Activated T-cell treated with anti-CD3 and anti-CD28 coated beads for 48 hours (primary cell): ENCODE measurements around the gene PRDM4.

Experiments
- DNase-seq: peaks from one replicate; pipeline ENCODE4 v3.0.0-alpha.2; 2020; ENCODE audit warnings: low read depth

Gene PRDM4

DNA sequence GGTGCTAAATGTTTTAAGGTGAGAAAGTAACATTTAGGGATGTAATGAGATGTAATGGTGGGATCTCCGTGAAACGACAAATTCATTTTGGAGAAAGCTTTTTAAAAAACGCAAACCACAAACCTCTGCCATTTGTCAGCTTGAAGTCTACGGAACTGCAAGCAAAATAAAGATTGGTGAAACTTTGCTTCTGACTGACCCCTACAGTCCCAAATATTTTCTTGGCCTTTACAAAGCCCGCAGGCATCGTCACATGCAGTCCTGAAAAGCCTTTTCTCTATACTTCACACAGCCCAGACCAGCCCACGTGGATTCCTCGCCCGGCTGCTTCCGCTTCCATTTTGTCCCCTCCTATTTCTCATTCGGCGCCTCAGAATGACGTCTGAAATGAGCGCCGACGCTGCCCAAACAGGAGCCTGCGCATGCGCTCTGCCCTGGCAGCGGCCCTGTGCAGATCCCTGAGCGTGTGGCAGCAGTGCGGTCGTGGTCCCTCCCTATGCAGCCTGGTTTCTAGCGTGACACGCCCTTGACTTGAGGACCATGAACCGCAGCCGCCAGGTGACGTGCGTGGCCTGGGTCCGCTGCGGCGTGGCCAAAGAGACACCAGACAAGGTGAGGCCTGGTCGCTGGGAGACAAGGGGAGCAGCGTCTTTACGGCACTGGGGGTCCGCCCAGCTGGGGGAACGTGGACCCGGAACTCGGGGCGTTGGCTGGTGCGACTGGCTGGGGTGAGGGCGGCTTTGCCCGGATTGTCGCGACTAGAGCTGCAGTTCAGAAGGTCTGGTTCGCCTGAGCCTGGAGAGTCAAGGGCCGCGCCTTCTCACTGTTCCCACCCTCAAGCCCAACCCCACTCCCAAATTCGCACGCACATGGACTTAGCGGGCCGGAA is 75.3 kb downstream of the PRDM4 start, which contains the start of gene PWP1:
TSS of gene PWP1 (plus strand) at position 440 of the 889 bp plus-strand sequence. CDS start at position 541, 101 bp downstream.
- peak; percentile 93 for DNase-seq

DNA sequence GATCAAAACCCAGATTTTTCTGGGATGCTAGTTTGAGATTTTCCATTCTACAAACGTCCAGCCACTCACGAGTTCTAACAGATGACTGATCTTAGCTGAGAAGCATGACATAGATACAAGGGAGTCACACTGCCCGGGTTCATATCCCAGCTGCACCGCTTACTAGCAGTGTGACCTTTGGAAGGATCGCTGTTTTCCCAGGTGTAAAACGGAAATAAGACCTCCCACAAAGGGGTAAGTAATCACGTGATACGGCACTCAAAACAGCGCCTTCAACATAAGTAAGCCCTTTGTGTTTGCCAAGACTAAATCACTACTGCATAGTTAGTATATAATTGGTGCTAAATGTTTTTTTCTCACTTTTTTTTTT is 76.0 kb downstream of the PRDM4 start:
- peak; percentile 18 for DNase-seq

DNA sequence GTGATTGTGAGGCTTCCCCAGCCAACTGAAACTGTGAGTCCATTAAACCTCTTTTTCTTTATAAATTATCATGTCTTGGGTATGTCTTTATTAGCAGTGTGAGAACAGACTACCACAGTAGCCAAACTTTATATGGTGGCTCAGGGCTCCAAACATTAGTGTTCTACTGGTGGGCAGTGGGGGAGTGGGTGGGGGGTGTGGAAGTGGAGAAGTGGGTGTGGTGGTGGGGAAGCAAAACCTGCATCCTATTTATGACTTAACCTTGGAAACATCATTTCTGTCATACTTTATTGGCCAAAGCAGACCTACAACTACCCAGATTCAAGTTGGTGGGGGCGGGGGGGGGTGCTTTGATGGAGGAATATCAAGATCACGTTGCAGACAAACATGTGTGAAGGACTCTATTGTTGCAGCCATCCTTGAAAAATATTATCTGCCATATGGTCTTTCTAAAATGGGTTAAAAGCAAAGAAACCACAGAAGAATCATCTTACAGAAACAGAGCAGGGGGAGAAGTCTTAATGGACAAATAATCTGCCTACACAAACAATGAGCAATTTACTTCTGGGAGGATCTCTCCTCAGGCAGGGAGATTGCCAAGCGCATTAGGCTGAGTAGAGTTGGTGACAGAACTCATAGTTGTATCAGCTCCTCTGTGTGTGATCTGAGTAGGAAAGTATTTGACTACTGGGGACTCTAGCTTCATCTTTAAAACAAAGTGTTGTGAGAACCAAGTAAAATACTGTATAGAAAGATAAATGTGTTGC is 76.7 kb downstream of the PRDM4 start:
- DNase-seq: no peak
